Motor neuron (in vitro differentiated cells): ENCODE data around the gene ARHGEF5. TPM values are rescaled to one million over a fixed set of nuclear protein-coding genes. Genes with fewer than 3 reads are reported as not detected.
"Not testable (repeated sequence)": the region's sequence is repeated elsewhere in the genome, so short reads cannot be mapped to it uniquely, and the experiment has no call there.

Experiments
- ATAC-seq, 8 experiments: fragments of 200-7000 bp; cut with Tn5 transposase; replicated peaks in 6 of 8; 2 replicates each; pipeline ENCODE4 v1.8.0; 2021; ENCODE audit warnings: mild to moderate bottlenecking in 8 of 8, moderate library complexity in 8 of 8
- H3K27ac ChIP-seq, 2 donors: fragments of 250-450 bp; sonication (Bioruptor Pico); 2 replicates each; pipeline ENCODE4 v1.9.0; 2021; ENCODE audit warnings: antibody characterized with exemption in 2 of 2, mild to moderate bottlenecking in 2 of 2, moderate library complexity in 1 of 2
- H3K4me1 ChIP-seq, 2 donors: fragments of 250-450 bp; sonication (Bioruptor Pico); replicated peaks in 1 of 2; 2 replicates each; pipeline ENCODE4 v1.6.1; 2021; ENCODE audit warnings: antibody characterized with exemption in 2 of 2, mild to moderate bottlenecking in 2 of 2, moderate library complexity in 1 of 2
- H3K4me3 ChIP-seq, 5 donors: fragments of 250-450 bp; sonication (Bioruptor Pico); 2 replicates each; pipeline ENCODE4 v1.9.0; 2021; ENCODE audit warnings: antibody characterized with exemption in 5 of 5, mild to moderate bottlenecking in 5 of 5, moderate library complexity in 4 of 5
- WGBS, 10 experiments: fragments of 450-650 bp; shearing (Covaris generic); methylation state at CpG; one replicate each; pipeline ENCODE4 v1.0.0; 2022; 5-methylcytosine and 5-hydroxymethylcytosine counted together
- in situ Hi-C, 9 experiments: fragments of 400-800 bp; cut with MboI; loops; one replicate each; pipeline ENCODE4 v1.15.0; 2021; ENCODE audit warnings: low sequenced_read_pairs in 9 of 9, low pct_unique_long_range_greater_than_20kb in 2 of 9; ENCODE audit not compliant: unreplicated experiment in 9 of 9
- total RNA-seq, 8 experiments: library from RNA; unstranded; fragments of 300-600 nt; gene quantifications; 2 replicates each; pipeline versions ENCODE4 v1.2.3 to v1.2.4, GENCODE V29; 2022

Gene ARHGEF5
- total RNA-seq, 8 experiments from 2014 or later: 0.13 to 1.1 (median 0.57) TPM; not detected in 1

- ATAC-seq, H3K27ac ChIP-seq, H3K4me1 ChIP-seq, in situ Hi-C loops, H3K4me3 ChIP-seq: not testable (repeated sequence)
- WGBS, 10 experiments: no CpG with 5 or more reads among the region's 3 CpGs
These were observed 3.5 kb upstream of the ARHGEF5 start for GRCh38 chr7:144351667-144352066.

- H3K4me1 ChIP-seq, ATAC-seq, H3K4me3 ChIP-seq, in situ Hi-C loops, H3K27ac ChIP-seq: not testable (repeated sequence)
- no CpG with 5 or more reads among the region's 6 CpGs for WGBS, 10 experiments
These were observed 983 bp downstream of the ARHGEF5 start for GRCh38 chr7:144356185-144356584.

GRCh38 chr7:144356860-144357259 lies 1.7 kb downstream of the ARHGEF5 start:
- ATAC-seq, H3K4me1 ChIP-seq, H3K4me3 ChIP-seq, in situ Hi-C loops, H3K27ac ChIP-seq: not testable (repeated sequence)
- WGBS, 10 experiments: no CpG with 5 or more reads among the region's 11 CpGs

- H3K4me3 ChIP-seq, H3K4me1 ChIP-seq, in situ Hi-C loops, H3K27ac ChIP-seq: not testable (repeated sequence)
- peak in 7 of 8 experiments; percentile 47 to 96 (median 57) for ATAC-seq
- WGBS, 10 experiments: no CpG with 5 or more reads among the region's 3 CpGs
These were observed 6.9 kb downstream of the ARHGEF5 start for GRCh38 chr7:144362061-144362460.

GRCh38 chr7:144365523-144365922 lies 10.3 kb downstream of the ARHGEF5 start:
- H3K4me1 ChIP-seq, ATAC-seq, H3K4me3 ChIP-seq, in situ Hi-C loops, H3K27ac ChIP-seq: not testable (repeated sequence)
- no CpG with 5 or more reads among the region's 6 CpGs for WGBS, 10 experiments

- H3K27ac ChIP-seq, ATAC-seq, H3K4me1 ChIP-seq, in situ Hi-C loops, H3K4me3 ChIP-seq: not testable (repeated sequence)
- WGBS, 10 experiments: no CpG with 5 or more reads among the region's 9 CpGs
These were observed 12.0 kb downstream of the ARHGEF5 start for GRCh38 chr7:144367250-144367649.

GRCh38 chr7:144369221-144369620 lies 14.0 kb downstream of the ARHGEF5 start:
- in situ Hi-C loops: not testable (repeated sequence)
- no CpG with 5 or more reads among the region's 7 CpGs for WGBS, 10 experiments

GRCh38 chr7:144378651-144379050 lies 23.4 kb downstream of the ARHGEF5 start:
- ATAC-seq: no peak
- no peak overlapping the region for H3K4me3 ChIP-seq
- WGBS, 10 experiments: 29 to 80% (median 59%) methylated on average over 1 to 5 of the region's 9 CpGs; no CpG with 5 or more reads in 1 of the 10 experiments
- in situ Hi-C loops: no loop called here
- H3K27ac ChIP-seq: no peak overlapping the region
- H3K4me1 ChIP-seq: no peaks in the 10 kb centered on the region

More at GRCh38 chr7:144369221-144369620, 14.0 kb downstream of the ARHGEF5 start:
- ATAC-seq: peak in 2 of 8 experiments; percentile 83 to 85
- H3K4me3 ChIP-seq, H3K27ac ChIP-seq, H3K4me1 ChIP-seq: not testable (repeated sequence)

GRCh38 chr7:144379776-144380384 lies 24.7 kb downstream of the ARHGEF5 start:
- Histone ChIP-seq H3K4me1 (no peaks in the 10 kb centered on the region), H3K27ac (no peak overlapping the region), H3K4me3 (no peak overlapping the region)
- 20 to 100% (median 87%) methylated on average over 1 to 8 of the region's 11 CpGs; no CpG with 5 or more reads in 2 of the 10 experiments for WGBS, 10 experiments
- in situ Hi-C loops: no loop called here
- ATAC-seq: no peak

GRCh38 chr7:144384071-144384470 lies 28.9 kb downstream of the ARHGEF5 start:
- Histone ChIP-seq H3K27ac (no peak overlapping the region), H3K4me3 (no peak overlapping the region), H3K4me1 (no peaks in the 10 kb centered on the region)
- WGBS, 10 experiments: 0 to 83% (median 60%) methylated on average over 1 to 4 of the region's 4 CpGs; no CpG with 5 or more reads in 3 of the 10 experiments
- in situ Hi-C loops: no loop called here
- ATAC-seq: peak in 1 of 8 experiments; percentile 40

- Histone ChIP-seq H3K4me3 (no peak overlapping the region), H3K4me1 (no peaks in the 10 kb centered on the region), H3K27ac (no peak overlapping the region)
- ATAC-seq: peak in 1 of 8 experiments; percentile 85
- in situ Hi-C loops: no loop called here
- WGBS, 10 experiments: 25 to 100% (median 73%) methylated on average over 1 to 8 of the region's 12 CpGs; no CpG with 5 or more reads in 1 of the 10 experiments
These were observed 29.5 kb downstream of the ARHGEF5 start for GRCh38 chr7:144384555-144385245.

- Histone ChIP-seq H3K4me1 (no peaks in the 10 kb centered on the region), H3K27ac (no peak overlapping the region), H3K4me3 (no peak overlapping the region)
- in situ Hi-C loops: no loop called here
- ATAC-seq: no peak
These were observed 31.5 kb downstream of the ARHGEF5 start for GRCh38 chr7:144386741-144387140.

GRCh38 chr7:144388950-144389349 lies 33.7 kb downstream of the ARHGEF5 start:
- in situ Hi-C loops: no loop called here
- H3K27ac ChIP-seq: no peak overlapping the region
- 40 to 87% (median 74%) methylated on average over 1 to 4 of the region's 5 CpGs; no CpG with 5 or more reads in 1 of the 10 experiments for whole genome bisulfite sequencing, 10 experiments
- no peaks in the 10 kb centered on the region for H3K4me1 ChIP-seq
- no peak for ATAC-seq
- no peak overlapping the region for H3K4me3 ChIP-seq

- WGBS, 10 experiments: 28 to 100% (median 73%) methylated on average over 3 to 7 of the region's 7 CpGs; no CpG with 5 or more reads in 1 of the 10 experiments
- Histone ChIP-seq H3K27ac (no peak overlapping the region), H3K4me3 (no peak overlapping the region), H3K4me1 (no peaks in the 10 kb centered on the region)
- in situ Hi-C loops: no loop called here
- ATAC-seq: no peak
These were observed 35.3 kb downstream of the ARHGEF5 start for GRCh38 chr7:144390481-144390880.
